PC-9 (cell line): ENCODE results near the gene CUZD1.

Experiments
- CTCF ChIP-seq: fragments of 200-600 bp; sonication (generic); conservative IDR thresholded peaks from 2 replicates; pipeline ENCODE4 v1.6.1; 2017; ENCODE audit warnings: mixed run types, antibody characterized with exemption, mild to moderate bottlenecking, moderate library complexity
- EZH2 ChIP-seq: fragments of 200-600 bp; sonication (generic); IDR thresholded peaks from 2 replicates; pipeline ENCODE4 v1.8.0; 2017; ENCODE audit warnings: antibody characterized with exemption, low read depth

- TF ChIP-seq CTCF (no peak), EZH2 (no peak)
Measured at GRCh38 chr10:122878799-122879338, 33.2 kb upstream of the CUZD1 start.
